GM23338 (cell line): ENCODE measurements around the gene FOXG1. TPM values are rescaled to one million over a fixed set of nuclear protein-coding genes. Genes with fewer than 3 reads are reported as not detected.

Experiments used
- ATAC-seq: fragments of 200-7000 bp; cut with Tn5 transposase; 3 replicates; pipeline ENCODE4 v1.9.1; 2020
- DNase-seq: peaks from one replicate; pipeline ENCODE4 v3.0.0-alpha.2; 2015; ENCODE audit warnings: low spot score
- H2AFZ ChIP-seq: fragments of 200-600 bp; sonication (generic); 2 replicates; pipeline ENCODE4 v1.8.0; 2016; ENCODE audit warnings: antibody characterized with exemption, mild to moderate bottlenecking, moderate library complexity
- H3F3A ChIP-seq: fragments of 200-600 bp; sonication (generic); replicated peaks from 2 replicates; pipeline ENCODE4 v1.8.0; 2017; ENCODE audit warnings: antibody characterized with exemption, mixed run types, low read depth
- H3K27ac ChIP-seq: fragments of 200-600 bp; sonication (generic); 2 replicates; pipeline ENCODE4 v1.6.1; 2016; ENCODE audit warnings: low read depth
- H3K27me3 ChIP-seq: fragments of 200-600 bp; sonication (generic); 2 replicates; pipeline ENCODE4 v1.8.0; 2016; ENCODE audit warnings: mild to moderate bottlenecking, mixed run types, moderate library complexity; ENCODE audit not compliant: insufficient read depth
- H3K36me3 ChIP-seq: fragments of 200-600 bp; sonication (generic); 2 replicates; pipeline ENCODE4 v1.8.0; 2016; ENCODE audit warnings: mild to moderate bottlenecking; ENCODE audit not compliant: insufficient read depth
- H3K4me1 ChIP-seq: fragments of 200-600 bp; sonication (generic); 2 replicates; pipeline ENCODE4 v1.8.0; 2016; ENCODE audit warnings: mild to moderate bottlenecking, moderate library complexity; ENCODE audit not compliant: insufficient read depth
- H3K4me2 ChIP-seq: fragments of 200-600 bp; sonication (generic); 2 replicates; pipeline ENCODE4 v1.7.1; 2017; ENCODE audit warnings: mixed run types
- H3K4me3 ChIP-seq: fragments of 200-600 bp; sonication (generic); 2 replicates; pipeline ENCODE4 v1.6.1; 2016; ENCODE audit warnings: mixed run types
- H3K79me2 ChIP-seq: fragments of 200-600 bp; sonication (generic); replicated peaks from 2 replicates; pipeline ENCODE4 v1.8.0; 2017; ENCODE audit warnings: mild to moderate bottlenecking; ENCODE audit not compliant: insufficient read depth
- H3K9me2 ChIP-seq: fragments of 200-600 bp; sonication (generic); 2 replicates; pipeline ENCODE4 v1.8.0; 2017; ENCODE audit not compliant: insufficient read depth
- H4K20me1 ChIP-seq: fragments of 200-600 bp; sonication (generic); replicated peaks from 2 replicates; pipeline ENCODE4 v1.8.0; 2017; ENCODE audit warnings: mild to moderate bottlenecking; ENCODE audit not compliant: insufficient read depth
- H3K27ac Mint-ChIP-seq: 2 replicates; pipeline ENCODE4 v1.8.0; 2020; ENCODE audit warnings: inconsistent platforms, mild to moderate bottlenecking, moderate library complexity, mixed read lengths
- H3K27me3 Mint-ChIP-seq: 3 replicates; pipeline ENCODE4 v1.8.0; 2022; ENCODE audit warnings: low read depth, mild to moderate bottlenecking, moderate library complexity, mixed read lengths, inconsistent platforms; ENCODE audit not compliant: insufficient read depth, poor library complexity
- H3K36me3 Mint-ChIP-seq: 3 replicates; pipeline ENCODE4 v1.8.0; 2021; ENCODE audit warnings: low read depth, mild to moderate bottlenecking, inconsistent platforms, moderate library complexity, mixed read lengths
- H3K4me1 Mint-ChIP-seq: 3 replicates; pipeline ENCODE4 v1.8.0; 2020; ENCODE audit warnings: mild to moderate bottlenecking, inconsistent platforms, mixed read lengths
- H3K4me3 Mint-ChIP-seq: 3 replicates; pipeline ENCODE4 v1.8.0; 2021; ENCODE audit warnings: moderate library complexity, mild to moderate bottlenecking, inconsistent platforms, mixed read lengths
- H3K9me3 Mint-ChIP-seq: 3 replicates; pipeline ENCODE4 v1.8.0; 2020; ENCODE audit warnings: moderate library complexity, mild to moderate bottlenecking, inconsistent platforms, mixed read lengths
- EZH2 ChIP-seq: fragments of 200-600 bp; sonication (generic); IDR thresholded peaks from one replicate; pipeline ENCODE4 v1.8.0; 2017; ENCODE audit warnings: antibody characterized with exemption, mild to moderate bottlenecking, low read depth; ENCODE audit not compliant: unreplicated experiment
- REST ChIP-seq: IDR thresholded peaks from one replicate; pipeline ENCODE4 v1.6.1; 2018; ENCODE audit warnings: antibody characterized with exemption; ENCODE audit not compliant: unreplicated experiment
- polyA plus RNA-seq: library from polyadenylated mRNA; unstranded; fragments of >200 nt; fragmentation: Nextera tagmentation; extraction: Ambion mirVana; gene quantifications from 2 replicates; pipeline ENCODE4 v1.2.1, GENCODE V29; 2016
- total RNA-seq: library from RNA; depleted of rRNA; stranded (reverse); fragments of >200 nt; shearing (Covaris generic); gene quantifications from 2 replicates; pipeline ENCODE4 v1.2.3, GENCODE V29; 2014
- TF ChIP-seq, protein P1 (sequence below): IDR thresholded peaks from 2 replicates; pipeline ENCODE4 v1.6.1; 2016; ENCODE audit warnings: antibody characterized with exemption

The FOXG1 gene
- total and polyA plus RNA-seq, 2 experiments from 2014 or later: 0.05 to 0.10 TPM

- H3K4me1 Mint-ChIP-seq: peaks cover 58% of the 10 kb centered on the region
- DNase-seq (no peak), ATAC-seq (no peak)
- H3K36me3 ChIP-seq: no peaks in the 10 kb centered on the region
- no peak overlapping the region for H3K27ac Mint-ChIP-seq
- H4K20me1 ChIP-seq: peaks cover 45% of the 10 kb centered on the region
- no peak overlapping the region for H3K27ac ChIP-seq
- peaks cover 14% of the 10 kb centered on the region for H3F3A ChIP-seq
- H3K79me2 ChIP-seq: no peaks in the 10 kb centered on the region
- peak overlapping the region; percentile 24; the same call in 1 of the 3 replicates for H3K4me3 Mint-ChIP-seq
- H3K4me3 ChIP-seq: 0 out of 2 replicates have a peak overlapping the region, but pooled peaks have one; percentile 21
- peaks cover 97% of the 10 kb centered on the region for H3K27me3 Mint-ChIP-seq
- H3K36me3 Mint-ChIP-seq: no peaks in the 10 kb centered on the region
- TF ChIP-seq REST (no peak), EZH2 (peak; percentile 84)
- TF ChIP-seq, protein P1, sequence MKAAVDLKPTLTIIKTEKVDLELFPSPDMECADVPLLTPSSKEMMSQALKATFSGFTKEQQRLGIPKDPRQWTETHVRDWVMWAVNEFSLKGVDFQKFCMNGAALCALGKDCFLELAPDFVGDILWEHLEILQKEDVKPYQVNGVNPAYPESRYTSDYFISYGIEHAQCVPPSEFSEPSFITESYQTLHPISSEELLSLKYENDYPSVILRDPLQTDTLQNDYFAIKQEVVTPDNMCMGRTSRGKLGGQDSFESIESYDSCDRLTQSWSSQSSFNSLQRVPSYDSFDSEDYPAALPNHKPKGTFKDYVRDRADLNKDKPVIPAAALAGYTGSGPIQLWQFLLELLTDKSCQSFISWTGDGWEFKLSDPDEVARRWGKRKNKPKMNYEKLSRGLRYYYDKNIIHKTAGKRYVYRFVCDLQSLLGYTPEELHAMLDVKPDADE: no peak
- peaks cover 66% of the 10 kb centered on the region for H3K4me1 ChIP-seq
- H3K4me2 ChIP-seq: 0 out of 2 replicates have a peak overlapping the region, but pooled peaks have one; percentile 44
- no peaks in the 10 kb centered on the region for H3K9me2 ChIP-seq
- peaks cover 96% of the 10 kb centered on the region for H3K27me3 ChIP-seq
- no peak overlapping the region for H2AFZ ChIP-seq
- peaks cover 2% of the 10 kb centered on the region; the same call in 1 of the 3 replicates for H3K9me3 Mint-ChIP-seq
Measured at GRCh38 chr14:28761438-28762291, 4.9 kb upstream of the FOXG1 start.

DNA sequence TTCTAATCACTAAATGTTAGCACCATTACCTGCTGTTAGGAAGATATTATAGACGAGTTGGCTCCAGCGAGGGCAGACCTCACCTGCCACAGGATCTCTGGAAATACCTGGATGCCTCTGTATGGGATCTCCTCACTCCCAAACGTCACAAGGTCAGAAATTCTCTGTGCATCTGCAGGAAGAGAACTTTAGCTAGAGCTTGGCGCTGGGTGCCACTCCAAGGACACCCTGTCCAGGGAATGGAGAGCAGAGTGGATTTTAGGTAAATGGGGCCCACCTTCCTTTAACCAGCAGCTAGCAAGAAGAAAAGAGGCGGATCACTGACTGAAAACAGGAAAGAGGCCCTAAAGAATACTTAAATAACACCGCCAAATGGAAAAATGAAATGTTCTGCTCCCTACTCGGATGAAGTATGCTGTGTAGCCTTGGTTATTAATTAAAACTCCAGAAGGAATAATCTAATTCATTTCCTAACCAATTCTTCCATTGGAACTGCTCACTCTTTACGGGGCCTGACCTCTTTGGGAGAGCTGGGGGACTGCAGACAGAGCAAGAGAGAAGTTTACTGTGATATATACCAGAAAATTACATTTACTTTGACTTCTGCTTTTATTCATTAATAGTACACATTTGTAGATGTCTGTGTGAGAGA lies 4.2 kb upstream of the FOXG1 start:
- peaks cover 54% of the 10 kb centered on the region for H3K4me1 Mint-ChIP-seq
- H3K27me3 Mint-ChIP-seq: peaks cover 95% of the 10 kb centered on the region
- H3K36me3 ChIP-seq: no peaks in the 10 kb centered on the region
- H4K20me1 ChIP-seq: peaks cover 42% of the 10 kb centered on the region
- peaks cover 2% of the 10 kb centered on the region; the same call in 1 of the 3 replicates for H3K9me3 Mint-ChIP-seq
- no peaks in the 10 kb centered on the region for H3K36me3 Mint-ChIP-seq
- no peak overlapping the region for H3K4me2 ChIP-seq
- peaks cover 14% of the 10 kb centered on the region for H3F3A ChIP-seq
- H3K79me2 ChIP-seq: no peaks in the 10 kb centered on the region
- H3K4me3 ChIP-seq: no peak overlapping the region
- ATAC-seq (no peak), DNase-seq (no peak)
- H3K27ac Mint-ChIP-seq: no peak overlapping the region
- no peak overlapping the region for H2AFZ ChIP-seq
- H3K4me1 ChIP-seq: peaks cover 61% of the 10 kb centered on the region
- H3K4me3 Mint-ChIP-seq: no peak overlapping the region
- H3K27me3 ChIP-seq: peaks cover 92% of the 10 kb centered on the region
- TF ChIP-seq, protein P1: no peak
- TF ChIP-seq EZH2: peak; percentile 36
- no peaks in the 10 kb centered on the region for H3K9me2 ChIP-seq
- no peak overlapping the region for H3K27ac ChIP-seq
